BE2C (cell line): Measurements from ENCODE around the gene PSMG4.

Experiments used
- DNase-seq: peaks from one replicate; pipeline ENCODE4 v3.0.0-alpha.2; 2020
- H3K27me3 ChIP-seq: fragments of 250-450 bp; sonication (Bioruptor Pico); 2 replicates; pipeline ENCODE4 v1.5.1; 2020; ENCODE audit warnings: mild to moderate bottlenecking
- H3K36me3 ChIP-seq: fragments of 250-450 bp; sonication (Bioruptor Pico); 2 replicates; pipeline ENCODE4 v1.5.1; 2020; ENCODE audit warnings: mild to moderate bottlenecking
- H3K4me1 ChIP-seq: fragments of 250-450 bp; sonication (Bioruptor Pico); 2 replicates; pipeline ENCODE4 v1.5.1; 2020
- H3K4me3 ChIP-seq: 2 replicates; pipeline ENCODE4 v1.5.1; 2011; ENCODE audit warnings: low read depth, low read length
- H3K9me3 ChIP-seq: fragments of 250-450 bp; sonication (Bioruptor Pico); 2 replicates; pipeline ENCODE4 v1.5.1; 2020
- TF ChIP-seq, protein P1 (sequence below): IDR thresholded peaks from 2 replicates; pipeline ENCODE4 v1.5.1; 2012; ENCODE audit warnings: mild to moderate bottlenecking, low read depth, low read length

PSMG4 gene

DNA sequence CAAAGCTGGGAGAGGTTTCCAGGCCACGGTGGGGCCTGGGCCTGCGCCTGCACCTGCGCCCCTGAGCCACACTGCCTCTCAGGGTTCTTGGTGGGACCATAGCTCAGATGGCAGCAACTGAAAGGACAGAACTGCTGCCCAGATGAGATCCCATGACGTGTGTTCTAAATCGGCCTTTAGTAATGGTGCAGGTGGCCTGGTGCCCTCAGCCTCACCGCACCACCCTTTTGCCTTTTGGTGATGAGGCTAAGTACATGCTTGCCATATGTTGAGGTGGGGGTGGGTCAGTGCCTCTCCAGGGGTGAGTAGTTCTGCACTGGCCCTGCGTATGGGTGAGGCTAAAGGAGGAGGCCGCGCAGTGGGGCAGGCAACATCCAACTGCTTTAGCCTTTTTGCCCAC lies 7.4 kb downstream of the PSMG4 start:
- H3K4me3 ChIP-seq: no peak overlapping the region
- TF ChIP-seq, protein P1, sequence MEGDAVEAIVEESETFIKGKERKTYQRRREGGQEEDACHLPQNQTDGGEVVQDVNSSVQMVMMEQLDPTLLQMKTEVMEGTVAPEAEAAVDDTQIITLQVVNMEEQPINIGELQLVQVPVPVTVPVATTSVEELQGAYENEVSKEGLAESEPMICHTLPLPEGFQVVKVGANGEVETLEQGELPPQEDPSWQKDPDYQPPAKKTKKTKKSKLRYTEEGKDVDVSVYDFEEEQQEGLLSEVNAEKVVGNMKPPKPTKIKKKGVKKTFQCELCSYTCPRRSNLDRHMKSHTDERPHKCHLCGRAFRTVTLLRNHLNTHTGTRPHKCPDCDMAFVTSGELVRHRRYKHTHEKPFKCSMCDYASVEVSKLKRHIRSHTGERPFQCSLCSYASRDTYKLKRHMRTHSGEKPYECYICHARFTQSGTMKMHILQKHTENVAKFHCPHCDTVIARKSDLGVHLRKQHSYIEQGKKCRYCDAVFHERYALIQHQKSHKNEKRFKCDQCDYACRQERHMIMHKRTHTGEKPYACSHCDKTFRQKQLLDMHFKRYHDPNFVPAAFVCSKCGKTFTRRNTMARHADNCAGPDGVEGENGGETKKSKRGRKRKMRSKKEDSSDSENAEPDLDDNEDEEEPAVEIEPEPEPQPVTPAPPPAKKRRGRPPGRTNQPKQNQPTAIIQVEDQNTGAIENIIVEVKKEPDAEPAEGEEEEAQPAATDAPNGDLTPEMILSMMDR: no peak
- peaks cover 78% of the 10 kb centered on the region for H3K36me3 ChIP-seq
- no peaks in the 10 kb centered on the region for H3K27me3 ChIP-seq
- H3K9me3 ChIP-seq: no peaks in the 10 kb centered on the region
- peaks cover 4% of the 10 kb centered on the region; the same call in 1 of the 2 replicates for H3K4me1 ChIP-seq
- DNase-seq: no peak

DNA sequence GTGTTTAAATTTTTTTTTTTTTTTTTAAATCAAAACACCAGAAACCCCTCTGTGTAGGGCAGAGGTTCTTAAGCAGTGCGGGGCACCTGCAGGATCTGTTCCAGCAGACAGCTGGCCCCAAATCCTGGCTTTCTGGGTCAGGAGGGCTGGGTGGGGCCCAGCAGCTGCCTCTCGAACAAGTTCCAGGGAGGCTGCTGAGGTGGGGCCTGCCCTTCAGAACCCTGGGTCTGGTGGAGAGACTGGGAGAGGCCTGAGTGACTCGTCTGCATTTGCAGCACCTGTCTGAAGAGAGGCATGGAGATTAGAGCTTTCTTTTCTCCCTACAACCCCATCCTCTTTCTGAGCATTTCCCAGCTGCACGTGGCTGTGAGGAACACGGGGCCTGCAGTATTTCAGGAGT lies 8.4 kb downstream of the PSMG4 start:
- H3K27me3 ChIP-seq: no peaks in the 10 kb centered on the region
- H3K9me3 ChIP-seq: no peaks in the 10 kb centered on the region
- no peak overlapping the region for H3K4me3 ChIP-seq
- TF ChIP-seq, protein P1: no peak
- H3K36me3 ChIP-seq: peaks cover 85% of the 10 kb centered on the region
- H3K4me1 ChIP-seq: peaks cover 4% of the 10 kb centered on the region; the same call in 1 of the 2 replicates
- no peak for DNase-seq

DNA sequence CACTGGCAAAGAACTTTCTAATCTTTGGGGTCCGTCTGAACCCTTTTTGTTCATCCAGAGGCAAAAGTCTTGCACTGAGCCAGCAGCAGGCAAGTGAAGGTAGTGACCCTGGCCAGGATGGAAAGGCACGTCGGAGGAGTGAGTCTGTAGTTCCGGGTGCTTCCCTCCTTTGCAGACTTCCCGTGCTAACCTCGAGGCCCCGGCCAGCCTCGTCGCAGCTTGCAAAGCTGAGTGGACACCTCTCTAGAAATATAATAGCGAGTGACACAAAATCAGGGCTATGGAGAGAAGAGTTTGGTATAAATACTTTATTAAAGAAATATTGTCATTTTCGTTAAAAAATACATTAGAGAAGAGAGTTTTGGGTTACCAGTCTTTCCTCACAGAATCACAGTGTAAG lies 9.9 kb downstream of the PSMG4 start:
- Histone ChIP-seq H3K4me3 (no peak overlapping the region), H3K27me3 (no peaks in the 10 kb centered on the region), H3K36me3 (peaks cover 81% of the 10 kb centered on the region), H3K4me1 (no peaks in the 10 kb centered on the region), H3K9me3 (no peaks in the 10 kb centered on the region)
- DNase-seq: no peak
- TF ChIP-seq, protein P1: no peak

DNA sequence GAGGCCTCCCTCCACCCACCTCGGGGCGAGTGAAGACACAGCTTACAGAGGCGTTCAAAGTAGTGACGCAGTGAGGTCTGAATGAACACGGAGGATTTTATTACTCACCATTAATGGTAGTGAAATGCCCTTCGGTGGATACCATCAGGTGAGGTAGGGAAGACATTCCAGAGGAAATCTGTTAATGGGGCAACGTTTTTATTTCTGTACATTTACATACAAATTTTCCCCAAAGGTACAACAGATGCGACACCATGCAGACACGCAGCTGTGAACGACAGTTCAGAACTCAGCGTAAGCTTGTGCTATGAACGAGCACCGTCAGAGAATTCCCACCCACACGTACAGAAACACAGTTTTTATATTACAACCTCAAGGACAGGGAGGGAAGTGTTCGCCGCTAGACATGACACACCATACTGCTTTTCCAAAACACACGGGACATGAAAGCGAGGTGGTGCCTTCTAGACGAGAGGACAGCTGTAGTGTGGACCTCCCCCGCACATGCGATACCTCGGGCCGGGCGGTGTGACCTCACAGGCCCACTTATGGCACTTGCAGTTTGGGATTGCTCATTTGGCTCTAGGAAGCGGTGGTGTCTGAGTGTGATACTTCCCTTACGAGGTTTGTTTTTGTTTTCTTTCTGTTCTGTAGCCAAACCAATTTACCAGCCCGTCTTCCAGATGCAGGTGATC lies 10.7 kb downstream of the PSMG4 start:
- H3K4me3 ChIP-seq: no peak overlapping the region
- H3K27me3 ChIP-seq: no peaks in the 10 kb centered on the region
- H3K9me3 ChIP-seq: no peaks in the 10 kb centered on the region
- peaks cover 77% of the 10 kb centered on the region for H3K36me3 ChIP-seq
- TF ChIP-seq, protein P1: no peak
- DNase-seq: no peak
- H3K4me1 ChIP-seq: no peaks in the 10 kb centered on the region

DNA sequence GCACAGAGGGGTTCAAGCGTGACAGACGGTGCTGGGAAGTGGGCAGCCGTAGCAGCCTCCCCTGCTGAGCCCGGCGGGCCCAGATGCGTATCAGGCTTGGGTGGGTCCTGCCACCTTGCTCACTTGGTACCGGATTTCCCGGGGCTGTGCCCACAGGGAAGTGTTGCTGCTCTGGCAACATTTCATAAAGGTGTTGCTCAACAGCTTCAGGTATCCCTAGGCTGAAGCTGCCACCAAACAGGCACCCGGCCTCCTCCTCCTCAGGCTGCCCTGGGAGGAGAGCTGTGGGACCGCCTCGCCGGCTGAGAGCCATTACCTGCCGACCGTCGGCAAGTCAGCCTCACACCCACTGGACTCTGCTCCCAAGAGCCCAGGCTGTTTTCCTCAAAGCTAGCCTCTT lies 11.5 kb downstream of the PSMG4 start:
- H3K9me3 ChIP-seq: no peaks in the 10 kb centered on the region
- no peaks in the 10 kb centered on the region for H3K27me3 ChIP-seq
- TF ChIP-seq, protein P1: no peak
- H3K4me3 ChIP-seq: no peak overlapping the region
- no peaks in the 10 kb centered on the region for H3K4me1 ChIP-seq
- H3K36me3 ChIP-seq: peaks cover 69% of the 10 kb centered on the region
- no peak for DNase-seq

DNA sequence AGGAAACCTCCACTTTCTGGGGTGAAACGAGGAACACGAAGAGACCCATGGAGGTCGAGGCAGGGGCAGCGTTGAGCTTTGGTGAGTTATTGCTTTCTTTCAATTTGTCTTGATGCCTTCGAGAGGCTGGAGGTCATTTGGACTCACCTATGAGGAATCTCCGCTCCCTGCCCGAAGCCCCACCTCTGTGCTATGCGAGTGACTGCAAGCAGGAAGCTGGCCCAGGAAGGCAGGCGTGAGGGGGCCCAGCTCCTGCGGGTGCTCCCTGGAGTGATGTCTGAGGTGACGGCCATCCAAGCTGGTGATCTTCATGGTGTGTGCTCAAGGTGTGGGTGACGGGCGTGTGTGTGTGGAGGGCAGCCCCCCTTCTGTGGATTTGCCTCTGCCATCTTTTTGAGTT lies 13.0 kb downstream of the PSMG4 start:
- H3K9me3 ChIP-seq: no peaks in the 10 kb centered on the region
- TF ChIP-seq, protein P1: no peak
- no peak overlapping the region for H3K4me3 ChIP-seq
- no peaks in the 10 kb centered on the region for H3K27me3 ChIP-seq
- DNase-seq: no peak
- peaks cover 58% of the 10 kb centered on the region for H3K36me3 ChIP-seq
- H3K4me1 ChIP-seq: no peaks in the 10 kb centered on the region
